ENCODE data around the gene LMBRD1.
"Not testable (repeated sequence)": the region's sequence is repeated elsewhere in the genome, so short reads cannot be mapped to it uniquely, and the experiment has no call there.

Gene LMBRD1

GRCh38 chr6:69792292-69792691 is 4.5 kb downstream of the LMBRD1 start:
- no peak for DNase-seq
- Histone ChIP-seq H3K79me2 (ENCODE audit: insufficient read depth, low read length) (peaks cover 55% of the 10 kb centered on the region), H3K4me2 (ENCODE audit: insufficient read depth, low read length) (no peak overlapping the region), H3K27me3 (ENCODE audit: insufficient read depth, low read length, poor library complexity) (no peaks in the 10 kb centered on the region), H3K27ac (ENCODE audit: low read length) (no peak overlapping the region), H3K4me3 (ENCODE audit: low read depth in 1 of 2, low read length in 2 of 2) (no peak overlapping the region), H3K9me3 (ENCODE audit: insufficient read depth, low read length, severe bottlenecking) (no peaks in the 10 kb centered on the region), H3K4me1 (ENCODE audit: insufficient read depth, low read length) (peaks cover 19% of the 10 kb centered on the region), H2AFZ (ENCODE audit: low read depth, low read length) (no peak overlapping the region), H3K9ac (ENCODE audit: low read depth, low read length) (no peak overlapping the region), H4K20me1 (ENCODE audit: insufficient read depth, low read length) (0 out of 2 replicates have a peak, but pooled peaks cover 2% of the 10 kb centered on the region), H3K36me3 (ENCODE audit: insufficient read depth, low read length) (peaks cover 14% of the 10 kb centered on the region)
- ATAC-seq (ENCODE audit: insufficient read depth, low read depth) = no peak
- TF ChIP-seq CTCF (IDR thresholded peaks at IDR 0.05; ENCODE audit: borderline replicate concordance, extremely low read depth, low read length, poor library complexity, severe bottlenecking) = no peak
- TF ChIP-seq EZH2 (IDR thresholded peaks at IDR 0.05; ENCODE audit: borderline replicate concordance, low read depth, low read length, severe bottlenecking) = no peak

DNA sequence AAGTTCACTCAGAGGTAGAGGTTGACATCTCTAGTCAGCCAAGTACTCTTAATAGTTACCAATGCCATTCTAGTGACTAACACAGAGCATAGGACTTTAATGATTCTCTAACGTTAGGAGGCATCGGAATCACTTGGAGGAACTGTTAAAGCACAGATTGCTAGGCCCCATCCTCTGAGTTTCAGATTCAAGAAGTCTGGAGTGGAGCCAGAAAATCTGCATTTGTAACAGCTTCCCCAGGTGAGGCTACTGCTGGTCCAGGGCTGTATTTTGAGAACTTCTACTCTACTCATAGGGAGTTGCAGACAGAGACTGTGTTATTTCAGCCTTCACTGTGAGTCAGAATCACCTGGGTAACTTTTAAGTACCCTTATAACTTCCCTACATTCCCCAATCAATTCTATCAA is 5.7 kb downstream of the LMBRD1 start:
- no peaks in the 10 kb centered on the region for H3K9me3 ChIP-seq (ENCODE audit: insufficient read depth, low read length, severe bottlenecking)
- H3K27me3 ChIP-seq (ENCODE audit: insufficient read depth, low read length, poor library complexity) = no peaks in the 10 kb centered on the region
- 0 out of 2 replicates have a peak, but pooled peaks cover 2% of the 10 kb centered on the region for H4K20me1 ChIP-seq (ENCODE audit: insufficient read depth, low read length)
- no peak overlapping the region for H3K4me2 ChIP-seq (ENCODE audit: insufficient read depth, low read length)
- H3K79me2 ChIP-seq (ENCODE audit: insufficient read depth, low read length) = peaks cover 51% of the 10 kb centered on the region
- H3K4me1 ChIP-seq (ENCODE audit: insufficient read depth, low read length) = peaks cover 15% of the 10 kb centered on the region
- ATAC-seq (ENCODE audit: insufficient read depth, low read depth) = no peak
- H3K27ac ChIP-seq (ENCODE audit: low read length) = no peak overlapping the region
- no peak overlapping the region for H3K9ac ChIP-seq (ENCODE audit: low read depth, low read length)
- TF ChIP-seq CTCF (IDR thresholded peaks at IDR 0.05; ENCODE audit: borderline replicate concordance, extremely low read depth, low read length, poor library complexity, severe bottlenecking) = no peak
- no peak for TF ChIP-seq EZH2 (IDR thresholded peaks at IDR 0.05; ENCODE audit: borderline replicate concordance, low read depth, low read length, severe bottlenecking)
- no peak overlapping the region for H2AFZ ChIP-seq (ENCODE audit: low read depth, low read length)
- H3K36me3 ChIP-seq (ENCODE audit: insufficient read depth, low read length) = peaks cover 14% of the 10 kb centered on the region
- H3K4me3 ChIP-seq (ENCODE audit: low read depth in 1 of 2, low read length in 2 of 2) = no peak overlapping the region
- DNase-seq = no peak

GRCh38 chr6:69790629-69791028 is 6.2 kb downstream of the LMBRD1 start:
- Histone ChIP-seq H3K27me3 (ENCODE audit: insufficient read depth, low read length, poor library complexity) (no peaks in the 10 kb centered on the region), H3K4me3 (ENCODE audit: low read depth in 1 of 2, low read length in 2 of 2) (no peak overlapping the region), H3K4me2 (ENCODE audit: insufficient read depth, low read length) (no peak overlapping the region), H3K79me2 (ENCODE audit: insufficient read depth, low read length) (peaks cover 51% of the 10 kb centered on the region), H4K20me1 (ENCODE audit: insufficient read depth, low read length) (0 out of 2 replicates have a peak, but pooled peaks cover 2% of the 10 kb centered on the region), H2AFZ (ENCODE audit: low read depth, low read length) (no peak overlapping the region), H3K9me3 (ENCODE audit: insufficient read depth, low read length, severe bottlenecking) (no peaks in the 10 kb centered on the region), H3K27ac (ENCODE audit: low read length) (no peak overlapping the region), H3K4me1 (ENCODE audit: insufficient read depth, low read length) (peaks cover 11% of the 10 kb centered on the region), H3K9ac (ENCODE audit: low read depth, low read length) (no peak overlapping the region), H3K36me3 (ENCODE audit: insufficient read depth, low read length) (peaks cover 14% of the 10 kb centered on the region)
- no peak for TF ChIP-seq EZH2 (IDR thresholded peaks at IDR 0.05; ENCODE audit: borderline replicate concordance, low read depth, low read length, severe bottlenecking)
- no peak for TF ChIP-seq CTCF (IDR thresholded peaks at IDR 0.05; ENCODE audit: borderline replicate concordance, extremely low read depth, low read length, poor library complexity, severe bottlenecking)
- ATAC-seq (ENCODE audit: insufficient read depth, low read depth) (no peak), DNase-seq (no peak)

DNA sequence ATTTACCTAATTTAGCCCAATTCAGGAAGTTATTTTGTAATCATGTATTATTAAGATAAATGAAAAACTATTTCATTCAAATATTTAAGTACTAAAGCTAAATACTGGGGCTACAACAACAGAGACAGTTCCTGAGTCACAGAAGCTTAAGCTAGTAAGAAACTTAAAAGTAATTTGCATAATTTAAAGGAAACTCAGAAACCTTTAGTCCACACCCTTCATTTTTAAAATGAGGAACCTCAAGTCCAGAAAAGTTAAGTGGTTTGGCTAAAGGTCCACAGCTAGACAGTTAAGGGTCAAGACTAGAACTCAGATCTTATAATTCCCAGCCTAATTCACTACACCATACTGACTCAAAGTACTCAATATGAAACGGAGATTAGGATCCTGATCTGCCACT is 7.2 kb downstream of the LMBRD1 start:
- H3K9me3 ChIP-seq (ENCODE audit: insufficient read depth, low read length, severe bottlenecking) = no peaks in the 10 kb centered on the region
- ATAC-seq (ENCODE audit: insufficient read depth, low read depth) (no peak), DNase-seq (no peak)
- H3K79me2 ChIP-seq (ENCODE audit: insufficient read depth, low read length) = peaks cover 40% of the 10 kb centered on the region
- H3K36me3 ChIP-seq (ENCODE audit: insufficient read depth, low read length) = peaks cover 14% of the 10 kb centered on the region
- H3K4me2 ChIP-seq (ENCODE audit: insufficient read depth, low read length) = no peak overlapping the region
- H3K4me3 ChIP-seq (ENCODE audit: low read depth in 1 of 2, low read length in 2 of 2) = no peak overlapping the region
- TF ChIP-seq CTCF (IDR thresholded peaks at IDR 0.05; ENCODE audit: borderline replicate concordance, extremely low read depth, low read length, poor library complexity, severe bottlenecking) (no peak), EZH2 (IDR thresholded peaks at IDR 0.05; ENCODE audit: borderline replicate concordance, low read depth, low read length, severe bottlenecking) (no peak)
- H4K20me1 ChIP-seq (ENCODE audit: insufficient read depth, low read length) = 0 out of 2 replicates have a peak, but pooled peaks cover 2% of the 10 kb centered on the region
- no peak overlapping the region for H3K27ac ChIP-seq (ENCODE audit: low read length)
- no peak overlapping the region for H2AFZ ChIP-seq (ENCODE audit: low read depth, low read length)
- H3K9ac ChIP-seq (ENCODE audit: low read depth, low read length) = no peak overlapping the region
- H3K4me1 ChIP-seq (ENCODE audit: insufficient read depth, low read length) = peaks cover under 1% of the 10 kb centered on the region
- H3K27me3 ChIP-seq (ENCODE audit: insufficient read depth, low read length, poor library complexity) = no peaks in the 10 kb centered on the region

GRCh38 chr6:69787436-69787835 is 9.4 kb downstream of the LMBRD1 start:
- Histone ChIP-seq H3K36me3 (ENCODE audit: insufficient read depth, low read length) (peaks cover 14% of the 10 kb centered on the region), H3K79me2 (ENCODE audit: insufficient read depth, low read length) (peaks cover 22% of the 10 kb centered on the region)
- not testable (repeated sequence) for H4K20me1 ChIP-seq (ENCODE audit: insufficient read depth, low read length); H3K4me3 ChIP-seq (ENCODE audit: low read depth in 1 of 2, low read length in 2 of 2); H3K27me3 ChIP-seq (ENCODE audit: insufficient read depth, low read length, poor library complexity); H3K4me1 ChIP-seq (ENCODE audit: insufficient read depth, low read length); H3K9me3 ChIP-seq (ENCODE audit: insufficient read depth, low read length, severe bottlenecking); ATAC-seq (ENCODE audit: insufficient read depth, low read depth); DNase-seq; H3K27ac ChIP-seq (ENCODE audit: low read length); H3K4me2 ChIP-seq (ENCODE audit: insufficient read depth, low read length); H2AFZ ChIP-seq (ENCODE audit: low read depth, low read length); H3K9ac ChIP-seq (ENCODE audit: low read depth, low read length)
